CD4-positive, alpha-beta memory T cell (primary cell): Measurements from ENCODE around the gene UGT1A8. TPM values are rescaled to one million over a fixed set of nuclear protein-coding genes. Genes with fewer than 3 reads are reported as not detected.
"Not testable (repeated sequence)": the region's sequence is repeated elsewhere in the genome, so short reads cannot be mapped to it uniquely, and the experiment has no call there.

ENCODE experiments used
- CTCF ChIA-PET: fragments of 350-600 bp; sonication (Branson Sonifier 250); formaldehyde crosslinking; loops from one replicate; lab custom pipeline; 2021; ENCODE audit warnings: inconsistent platforms; ENCODE audit not compliant: partially characterized antibody; lab: Charles Lee
- POLR2A ChIA-PET: fragments of 350-600 bp; sonication (Branson Sonifier 250); formaldehyde crosslinking; loops from one replicate; lab custom pipeline; 2021; ENCODE audit not compliant: partially characterized antibody; lab: Charles Lee
- DNase-seq, 5 donors: peaks; one replicate each; pipeline versions ENCODE4 v3.0.0 to v3.0.0-alpha.2; 2020 to 2022; ENCODE audit warnings: mixed read lengths in 1 of 5
- H3K27ac ChIP-seq: one replicate; pipeline ENCODE4 v1.7.0; 2013; ENCODE audit warnings: low read depth, low read length
- H3K27me3 ChIP-seq: 2 replicates; pipeline ENCODE4 v1.7.0; 2013; ENCODE audit warnings: mild to moderate bottlenecking, low read length, moderate library complexity; ENCODE audit not compliant: insufficient read depth
- H3K36me3 ChIP-seq: 2 replicates; pipeline ENCODE4 v1.7.0; 2013; ENCODE audit warnings: mild to moderate bottlenecking, low read length, moderate library complexity; ENCODE audit not compliant: insufficient read depth
- H3K4me1 ChIP-seq: 2 replicates; pipeline ENCODE4 v1.7.0; 2013; ENCODE audit warnings: mild to moderate bottlenecking, low read length, moderate library complexity; ENCODE audit not compliant: insufficient read depth
- H3K4me3 ChIP-seq, 2 donors: one replicate each; pipeline ENCODE4 v1.7.0; 2013; ENCODE audit warnings: low read length in 2 of 2, mild to moderate bottlenecking in 1 of 2
- H3K9me3 ChIP-seq, 2 donors: one replicate each; pipeline ENCODE4 v1.7.0; 2013; ENCODE audit warnings: low read length in 2 of 2, control low read depth in 1 of 2; ENCODE audit not compliant: control insufficient read depth in 1 of 2
- H3K27ac Mint-ChIP-seq, 7 donors: one replicate each; pipeline ENCODE4 v1.8.0; 2020 to 2021; ENCODE audit warnings: mixed read lengths in 7 of 7, mild to moderate bottlenecking in 6 of 7, inconsistent platforms in 3 of 7, moderate library complexity in 3 of 7
- H3K27me3 Mint-ChIP-seq, 2 donors: one replicate each; pipeline ENCODE4 v1.8.0; 2020 to 2021; ENCODE audit warnings: mixed read lengths in 2 of 2
- H3K36me3 Mint-ChIP-seq, 2 donors: one replicate each; pipeline ENCODE4 v1.8.0; 2020 to 2021; ENCODE audit warnings: mixed read lengths in 2 of 2, inconsistent platforms in 1 of 2, mild to moderate bottlenecking in 1 of 2
- H3K4me1 Mint-ChIP-seq, 4 donors: one replicate each; pipeline ENCODE4 v1.8.0; 2020 to 2021; ENCODE audit warnings: mixed read lengths in 4 of 4, mild to moderate bottlenecking in 1 of 4
- H3K4me3 Mint-ChIP-seq, 8 donors: one replicate each; pipeline ENCODE4 v1.8.0; 2020 to 2021; ENCODE audit warnings: mixed read lengths in 8 of 8, mild to moderate bottlenecking in 7 of 8, moderate library complexity in 6 of 8, inconsistent platforms in 3 of 8
- H3K9me3 Mint-ChIP-seq, 8 donors: one replicate each; pipeline ENCODE4 v1.8.0; 2020 to 2021; ENCODE audit warnings: mixed read lengths in 8 of 8, mild to moderate bottlenecking in 5 of 8, inconsistent platforms in 3 of 8, moderate library complexity in 1 of 8
- intact Hi-C: fragments of 100-400 bp; cut with micrococcal nuclease; formaldehyde crosslinking; loops from one replicate; pipeline ENCODE4 v1.15.1; 2023
- polyA plus RNA-seq, 2 donors: library from polyadenylated mRNA; unstranded; fragments of 300-500 nt; fragmentation: Illumina TruSeq; gene quantifications; one replicate each; pipeline ENCODE4 v1.2.3, GENCODE V29; 2021
- total RNA-seq, 2 experiments: library from RNA; stranded (reverse); gene quantifications; one replicate each; pipeline ENCODE4 v1.2.3, GENCODE V29; 2021

UGT1A8 gene
- total and polyA plus RNA-seq, 4 experiments from 2014 or later = not detected

DNA sequence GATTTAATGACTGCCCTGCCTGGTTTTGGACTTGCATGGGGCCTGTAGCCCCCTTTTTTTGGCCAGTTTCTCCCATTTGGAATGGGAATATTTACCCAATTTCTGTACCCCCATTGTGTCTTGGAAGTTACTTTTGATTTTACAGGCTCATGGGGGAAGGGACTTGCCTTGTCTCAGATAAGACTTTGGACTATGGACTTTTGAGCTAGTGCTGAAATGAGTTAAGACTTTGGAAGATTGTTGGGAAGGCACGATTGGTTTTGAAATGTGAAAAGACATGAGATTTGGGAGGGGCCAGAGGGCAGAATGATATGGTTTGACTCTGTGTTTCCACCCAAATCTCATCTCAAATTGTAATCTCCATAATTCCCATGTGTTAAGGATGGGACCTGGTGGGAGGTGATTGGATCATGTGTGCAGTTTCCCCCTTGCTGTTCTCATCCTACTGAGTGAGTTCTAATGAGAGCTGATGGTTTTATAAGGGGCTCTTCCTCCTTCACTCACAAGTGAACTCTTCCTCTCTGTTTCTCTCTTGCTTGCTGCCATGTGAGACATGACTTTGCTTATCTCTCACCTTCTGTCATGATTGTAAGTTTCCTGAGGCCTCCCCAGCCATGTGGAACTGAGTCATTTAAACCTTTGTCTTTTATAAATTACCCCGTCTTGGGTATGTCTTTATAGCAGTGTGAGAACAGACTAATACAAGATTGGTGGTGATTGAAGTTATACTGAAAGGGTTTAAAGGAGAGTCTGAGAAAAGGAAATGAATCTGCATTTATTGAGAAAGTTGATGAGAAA, 134.0 kb downstream of the UGT1A8 start:
- DNase-seq, intact Hi-C loops, H3K9me3 ChIP-seq, H3K27ac Mint-ChIP-seq, H3K36me3 Mint-ChIP-seq, H3K27me3 ChIP-seq, H3K4me3 Mint-ChIP-seq, H3K27ac ChIP-seq, H3K4me1 Mint-ChIP-seq, H3K4me3 ChIP-seq, H3K36me3 ChIP-seq, POLR2A ChIA-PET, H3K4me1 ChIP-seq: not testable (repeated sequence)
- H3K9me3 Mint-ChIP-seq = peaks cover 2 to 22% (median 18%) of the 10 kb centered on the region in 8 donors
- CTCF ChIA-PET = interaction anchor here (0.5 kb wide), 1 partner anchor 1995 kb away, joined by 3 read pairs; no protein-coding TSS in a partner anchor
- H3K27me3 Mint-ChIP-seq = peaks cover 8 to 31% of the 10 kb centered on the region in 2 donors

DNA sequence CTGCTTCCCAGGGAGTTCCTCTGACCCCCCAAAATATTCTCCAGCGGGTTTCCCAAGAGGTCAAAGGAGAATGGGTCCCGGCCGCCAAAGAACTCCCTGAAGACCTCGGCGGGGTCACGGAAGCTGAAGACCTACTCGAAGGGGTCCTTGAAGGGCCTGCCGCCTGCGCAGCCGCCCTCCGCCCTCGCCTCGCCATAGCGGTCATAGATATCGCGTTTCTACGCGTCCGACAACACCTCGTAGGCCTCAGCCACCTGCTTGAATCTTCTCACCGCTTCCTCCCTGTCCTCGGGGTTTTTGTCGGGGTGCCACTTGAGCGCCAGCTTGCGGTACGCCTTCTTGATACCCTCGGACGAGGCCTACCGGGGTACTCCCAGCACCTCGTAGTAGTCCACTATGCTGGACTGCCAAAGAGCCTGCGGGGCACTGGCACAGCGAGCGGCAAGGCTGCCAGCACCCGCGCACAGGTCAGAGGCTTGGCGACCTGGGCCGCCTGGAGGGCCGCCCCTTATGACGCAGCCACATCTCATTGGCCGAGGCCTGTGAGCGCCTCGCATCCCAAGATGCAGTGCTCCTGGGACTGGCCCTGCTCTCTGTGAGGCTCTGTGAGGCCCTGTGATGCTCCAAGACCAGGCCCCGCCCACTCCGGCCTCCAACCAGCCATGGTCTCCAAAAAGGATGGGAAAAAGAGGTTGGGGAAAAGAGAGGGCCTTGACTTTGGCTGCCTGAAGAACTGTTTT, 137.6 kb downstream of the UGT1A8 start:
- peaks cover 2 to 18% (median 15%) of the 10 kb centered on the region in 8 donors for H3K9me3 Mint-ChIP-seq
- Histone ChIP-seq H3K36me3 (no peaks in the 10 kb centered on the region), H3K27ac (no peak overlapping the region), H3K27me3 (no peaks in the 10 kb centered on the region), H3K9me3 (no peaks in the 10 kb centered on the region), H3K4me1 (no peaks in the 10 kb centered on the region), H3K4me3 (no peak overlapping the region)
- no peak overlapping the region for H3K27ac Mint-ChIP-seq
- intact Hi-C loops = no loop called here
- CTCF ChIA-PET = no interaction called here
- H3K4me1 Mint-ChIP-seq = no peaks in the 10 kb centered on the region
- no peak overlapping the region for H3K4me3 Mint-ChIP-seq
- peaks cover 0 to 3% of the 10 kb centered on the region in 2 donors for H3K36me3 Mint-ChIP-seq
- POLR2A ChIA-PET = no interaction called here
- DNase-seq = no peak
- peaks cover 1 to 10% of the 10 kb centered on the region in 2 donors for H3K27me3 Mint-ChIP-seq

DNA sequence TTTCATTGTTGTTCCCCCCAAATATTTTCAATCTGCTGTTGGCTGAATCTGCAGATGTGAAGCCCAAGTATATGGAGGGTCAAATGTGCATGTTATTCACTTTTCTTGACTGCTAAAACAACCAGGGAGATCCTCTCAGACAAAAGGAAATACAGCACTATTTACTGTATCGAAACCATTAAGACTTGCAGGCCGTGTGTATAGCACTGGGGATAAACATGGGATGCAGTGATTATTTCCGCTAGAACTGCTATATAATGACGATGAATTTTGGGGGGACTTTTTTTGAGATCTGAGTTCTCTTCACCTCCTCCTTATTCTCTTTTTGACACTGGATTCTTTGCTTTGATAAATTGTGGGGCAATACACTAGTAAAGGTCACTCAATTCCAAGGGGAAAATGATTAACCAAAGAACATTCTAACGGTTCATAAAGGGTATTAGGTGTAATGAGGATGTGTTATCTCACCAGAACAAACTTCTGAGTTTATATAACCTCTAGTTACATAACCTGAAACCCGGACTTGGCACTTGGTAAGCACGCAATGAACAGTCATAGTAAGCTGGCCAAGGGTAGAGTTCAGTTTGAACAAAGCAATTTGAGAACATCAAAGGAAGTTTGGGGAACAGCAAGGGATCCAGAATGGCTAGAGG, 139.1 kb downstream of the UGT1A8 start:
- no peaks in the 10 kb centered on the region for H3K4me1 Mint-ChIP-seq
- no peak overlapping the region for H3K4me3 Mint-ChIP-seq
- POLR2A ChIA-PET = no interaction called here

DNA sequence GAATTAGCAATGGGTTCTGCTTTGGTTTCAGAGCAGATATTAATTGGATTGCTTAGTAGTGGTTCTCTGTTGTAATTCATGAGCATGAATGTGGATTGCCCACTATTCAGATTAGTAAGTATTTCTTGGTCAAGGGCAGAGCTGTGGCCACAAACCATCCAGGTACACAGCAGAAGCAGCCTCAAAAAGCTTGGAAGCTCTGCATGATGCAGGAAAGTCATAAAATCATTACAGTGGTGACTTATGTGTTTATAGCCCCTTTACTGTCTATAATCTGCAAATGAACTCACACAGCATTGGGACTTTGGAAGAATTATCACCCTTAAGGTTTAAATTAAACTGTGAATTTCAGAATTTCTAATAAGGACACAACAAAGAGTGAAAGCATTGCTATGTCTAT, 140.7 kb downstream of the UGT1A8 start:
- Histone ChIP-seq H3K4me1 (no peaks in the 10 kb centered on the region), H3K36me3 (no peaks in the 10 kb centered on the region), H3K27me3 (no peaks in the 10 kb centered on the region), H3K27ac (no peak overlapping the region), H3K9me3 (no peaks in the 10 kb centered on the region), H3K4me3 (no peak overlapping the region)
- H3K27me3 Mint-ChIP-seq = peaks cover 0 to under 1% of the 10 kb centered on the region in 2 donors
- no peak overlapping the region for H3K27ac Mint-ChIP-seq
- CTCF ChIA-PET = no interaction called here
- no peaks in the 10 kb centered on the region for H3K9me3 Mint-ChIP-seq
- H3K4me3 Mint-ChIP-seq = no peak overlapping the region
- H3K36me3 Mint-ChIP-seq = no peaks in the 10 kb centered on the region
- no peaks in the 10 kb centered on the region for H3K4me1 Mint-ChIP-seq
- POLR2A ChIA-PET = no interaction called here
- no peak for DNase-seq
- intact Hi-C loops = no loop called here

More for the DNA sequence above, 139.1 kb downstream of the UGT1A8 start:
- no peaks in the 10 kb centered on the region for H3K27me3 ChIP-seq
- H3K27ac ChIP-seq = no peak overlapping the region
- CTCF ChIA-PET = no interaction called here
- peaks cover under 1 to 7% (median 3%) of the 10 kb centered on the region in 8 donors for H3K9me3 Mint-ChIP-seq
- no peak overlapping the region for H3K27ac Mint-ChIP-seq
- no peaks in the 10 kb centered on the region for H3K36me3 Mint-ChIP-seq
- H3K9me3 ChIP-seq = no peaks in the 10 kb centered on the region
- peaks cover 1 to 5% of the 10 kb centered on the region in 2 donors for H3K27me3 Mint-ChIP-seq
- no peak for DNase-seq
- no peaks in the 10 kb centered on the region for H3K36me3 ChIP-seq
- H3K4me3 ChIP-seq = no peak overlapping the region
- H3K4me1 ChIP-seq = no peaks in the 10 kb centered on the region
- intact Hi-C loops = no loop called here

DNA sequence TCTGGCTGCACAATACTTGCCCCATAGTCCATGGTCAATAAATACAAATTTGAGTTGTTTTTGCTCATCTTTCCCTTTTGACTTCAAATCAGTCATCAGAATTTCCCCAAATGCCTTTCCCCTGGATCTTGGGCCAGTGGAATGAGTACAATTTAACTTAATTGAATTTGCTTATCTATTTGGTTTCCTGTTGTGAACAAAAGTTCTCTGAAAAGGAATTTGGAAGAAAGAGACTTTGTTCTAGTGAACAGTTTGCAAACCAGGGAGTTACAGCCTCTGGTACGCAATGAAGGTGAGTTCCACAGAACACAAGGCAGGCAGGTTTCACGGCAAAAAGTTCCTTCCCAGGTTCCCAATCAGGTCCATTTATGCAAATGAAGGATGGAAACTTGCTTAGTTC, 141.4 kb downstream of the UGT1A8 start:
- Histone ChIP-seq H3K36me3 (no peaks in the 10 kb centered on the region), H3K27ac (no peak overlapping the region), H3K9me3 (no peaks in the 10 kb centered on the region), H3K27me3 (no peaks in the 10 kb centered on the region), H3K4me3 (no peak overlapping the region), H3K4me1 (no peaks in the 10 kb centered on the region)
- Mint-ChIP-seq H3K4me3 (no peak overlapping the region), H3K27ac (no peak overlapping the region), H3K27me3 (peaks cover 0 to 5% of the 10 kb centered on the region in 2 donors), H3K36me3 (no peaks in the 10 kb centered on the region), H3K4me1 (no peaks in the 10 kb centered on the region), H3K9me3 (no peaks in the 10 kb centered on the region)
- intact Hi-C loops = no loop called here
- ChIA-PET CTCF (no interaction called here), POLR2A (no interaction called here)
- no peak for DNase-seq

DNA sequence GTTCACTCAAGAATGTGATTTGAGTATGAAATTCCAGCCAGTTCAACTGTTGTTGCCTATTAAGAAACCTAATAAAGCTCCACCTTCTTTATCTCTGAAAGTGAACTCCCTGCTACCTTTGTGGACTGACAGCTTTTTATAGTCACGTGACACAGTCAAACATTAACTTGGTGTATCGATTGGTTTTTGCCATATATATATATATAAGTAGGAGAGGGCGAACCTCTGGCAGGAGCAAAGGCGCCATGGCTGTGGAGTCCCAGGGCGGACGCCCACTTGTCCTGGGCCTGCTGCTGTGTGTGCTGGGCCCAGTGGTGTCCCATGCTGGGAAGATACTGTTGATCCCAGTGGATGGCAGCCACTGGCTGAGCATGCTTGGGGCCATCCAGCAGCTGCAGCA, 142.6 kb downstream of the UGT1A8 start, which contains the start of gene UGT1A1:
Gene UGT1A1 (plus strand): TSS at position 228 of the 400 bp plus-strand sequence. CDS start 18 bp downstream, at position 246.
- H3K27ac ChIP-seq = no peak within 1 kb of the TSS
- H3K36me3 Mint-ChIP-seq = no peaks in the 10 kb centered on the region
- no peaks in the 10 kb centered on the region for H3K4me1 ChIP-seq
- H3K36me3 ChIP-seq = no peaks in the 10 kb centered on the region
- no peak within 1 kb of the TSS for H3K27ac Mint-ChIP-seq
- H3K27me3 ChIP-seq = no peaks in the 10 kb centered on the region
- no peak within 1 kb of the TSS for H3K4me3 Mint-ChIP-seq
- H3K4me1 Mint-ChIP-seq = no peaks in the 10 kb centered on the region
- H3K9me3 Mint-ChIP-seq = no peaks in the 10 kb centered on the region
- H3K4me3 ChIP-seq = no peak within 1 kb of the TSS
- POLR2A ChIA-PET = no interaction called here
- CTCF ChIA-PET = no interaction called here
- no peak for DNase-seq
- no peaks in the 10 kb centered on the region for H3K9me3 ChIP-seq
- peaks cover 5 to 8% of the 10 kb centered on the region in 2 donors for H3K27me3 Mint-ChIP-seq
- intact Hi-C loops = no loop called here
